HG02623 (cell line): ENCODE measurements around the gene DTL.

Experiments used
- ATAC-seq: cut with Tn5 transposase; IDR thresholded peaks from one replicate; pipeline ENCODE4 v1.9.1; 2021; ENCODE audit warnings: moderate library complexity; ENCODE audit not compliant: unreplicated experiment

The DTL gene

DNA sequence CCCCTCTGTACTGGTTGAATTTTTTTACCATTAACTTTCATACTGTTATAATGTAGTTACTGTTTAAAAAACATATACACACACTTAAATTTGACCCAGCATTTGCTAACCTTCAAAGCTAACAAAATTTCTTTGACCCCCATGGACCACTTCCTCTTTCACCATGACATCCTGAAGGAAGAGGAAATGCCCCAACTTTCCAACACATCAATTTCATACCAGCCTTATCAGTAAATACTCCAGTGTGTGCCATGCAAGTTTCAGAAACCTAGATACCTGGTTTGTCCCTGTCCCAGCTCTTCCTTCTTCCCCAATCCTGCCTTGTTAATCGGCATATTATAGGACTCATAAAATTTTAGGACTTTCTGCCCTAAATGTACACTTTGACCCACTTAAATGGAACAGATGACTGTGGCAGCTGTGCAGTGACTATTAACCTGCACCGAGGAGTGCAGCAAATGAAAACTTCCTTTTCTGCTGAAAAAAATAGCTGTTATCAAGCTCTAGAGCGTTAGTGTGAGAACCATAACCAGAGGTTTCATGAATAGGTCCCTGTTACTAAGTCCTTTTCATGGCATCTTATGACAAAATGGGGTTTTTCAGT, 54.1 kb downstream of the DTL start:
- no peak for ATAC-seq

- no peak for ATAC-seq
Measured at GRCh38 chr1:212091438-212092121, 56.0 kb downstream of the DTL start.

GRCh38 chr1:212097360-212097759, 61.8 kb downstream of the DTL start:
- no peak for ATAC-seq

GRCh38 chr1:212098310-212098709, 62.8 kb downstream of the DTL start:
- no peak for ATAC-seq

- ATAC-seq, result no peak
Measured at GRCh38 chr1:212098771-212099170, 63.2 kb downstream of the DTL start.

- no peak for ATAC-seq
Measured at GRCh38 chr1:212101251-212101650, 65.7 kb downstream of the DTL start.

DNA sequence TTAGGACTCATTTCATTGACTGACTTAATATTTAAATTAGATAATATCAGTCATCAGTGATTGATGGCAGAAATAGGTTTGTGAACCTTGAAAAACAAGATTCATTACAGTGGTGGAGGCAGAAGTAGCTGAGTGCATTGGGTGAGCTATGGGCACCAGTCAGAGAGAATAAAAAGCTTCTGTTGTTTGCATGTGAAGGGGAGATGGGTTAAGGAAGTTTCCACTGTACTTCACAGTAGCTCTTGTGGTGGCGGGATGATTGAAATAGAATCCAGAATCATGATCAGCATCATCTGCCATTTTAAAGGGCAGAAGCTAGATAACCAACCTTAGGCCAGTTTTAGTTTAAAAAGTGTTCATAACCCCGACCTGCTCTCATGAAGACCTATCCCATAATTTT, 66.2 kb downstream of the DTL start:
- no peak for ATAC-seq

DNA sequence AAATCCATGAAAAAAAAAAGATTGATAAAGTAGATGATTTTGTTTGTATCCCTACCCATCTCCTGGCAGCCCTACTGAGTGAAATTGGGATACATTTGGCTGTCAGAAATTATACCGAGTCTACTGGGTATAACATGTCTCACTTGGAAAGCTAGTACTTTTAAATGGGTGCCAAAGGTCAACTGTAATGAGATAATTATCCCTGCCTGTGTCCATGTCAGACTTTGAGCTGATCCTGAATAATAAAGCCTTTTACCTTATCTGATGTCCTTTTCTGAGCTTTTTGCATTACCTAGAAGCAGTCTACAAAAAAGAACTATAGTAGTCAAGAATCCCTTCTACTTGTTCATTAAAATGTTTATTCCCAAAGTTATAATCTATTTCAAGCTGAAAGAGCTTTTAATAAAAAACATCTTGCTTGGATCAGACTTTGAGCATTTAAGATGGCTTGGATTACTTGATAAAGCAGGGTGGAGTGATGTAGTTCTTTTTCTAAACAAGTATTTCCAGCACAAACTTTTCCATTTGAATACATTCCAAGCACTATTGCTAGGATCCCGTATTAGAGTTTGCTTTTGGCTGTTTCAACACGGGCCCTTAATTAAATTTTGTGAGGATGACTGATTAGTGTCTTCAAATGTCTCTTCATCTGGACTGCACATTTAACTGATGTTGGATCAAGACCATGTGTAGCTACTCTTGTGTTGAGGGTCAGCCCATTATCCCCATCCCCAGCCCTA, 69.2 kb downstream of the DTL start:
- ATAC-seq, result no peak

GRCh38 chr1:212106286-212106792, 70.8 kb downstream of the DTL start:
- ATAC-seq, result no peak

- ATAC-seq, result no peak
Measured at GRCh38 chr1:212107481-212107880, 71.9 kb downstream of the DTL start.

- ATAC-seq, result no peak
Measured at GRCh38 chr1:212108187-212108586, 72.6 kb downstream of the DTL start.

- ATAC-seq, result no peak
Measured at GRCh38 chr1:212108981-212109380, 73.4 kb downstream of the DTL start.

GRCh38 chr1:212109728-212110127, 74.2 kb downstream of the DTL start:
- no peak for ATAC-seq

DNA sequence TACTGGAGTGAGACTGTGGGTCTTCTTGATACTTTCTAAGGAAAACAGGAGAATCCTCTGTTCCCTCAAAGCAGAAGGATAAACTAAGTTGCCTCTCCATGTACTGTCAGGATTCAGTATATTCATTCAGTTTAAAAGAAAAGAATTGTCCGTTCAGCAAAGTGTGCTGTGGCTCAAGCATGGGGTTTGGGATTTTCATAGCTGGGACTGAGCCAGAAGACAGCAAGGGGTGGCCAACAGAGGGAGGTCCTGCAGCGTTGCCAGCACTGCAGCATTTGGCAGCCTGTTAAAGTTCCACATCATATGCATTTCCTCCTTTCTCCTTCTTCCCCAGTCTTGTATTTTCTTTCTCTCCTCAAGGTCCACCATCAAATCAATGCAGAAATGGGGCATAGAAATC, 75.1 kb downstream of the DTL start:
- ATAC-seq, result no peak

DNA sequence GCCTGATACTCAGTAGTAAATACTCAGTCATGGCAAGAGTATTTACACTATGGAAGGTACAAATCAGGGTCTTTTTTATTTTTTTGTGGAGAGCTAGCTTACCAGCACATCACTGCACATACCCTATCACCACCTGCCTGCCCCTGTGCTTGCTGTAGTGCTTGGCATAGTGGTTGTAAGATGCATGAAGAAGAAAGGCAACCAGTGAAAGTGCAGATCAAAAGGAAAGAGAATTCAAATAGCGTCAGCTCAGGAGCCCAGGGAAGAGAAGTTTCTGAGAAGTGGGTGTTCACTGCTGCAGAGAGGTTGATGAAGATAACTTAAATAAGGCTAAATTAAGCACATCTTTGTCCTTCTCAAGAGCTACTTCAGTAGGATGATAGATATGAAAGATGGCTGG, 76.0 kb downstream of the DTL start:
- no peak for ATAC-seq

DNA sequence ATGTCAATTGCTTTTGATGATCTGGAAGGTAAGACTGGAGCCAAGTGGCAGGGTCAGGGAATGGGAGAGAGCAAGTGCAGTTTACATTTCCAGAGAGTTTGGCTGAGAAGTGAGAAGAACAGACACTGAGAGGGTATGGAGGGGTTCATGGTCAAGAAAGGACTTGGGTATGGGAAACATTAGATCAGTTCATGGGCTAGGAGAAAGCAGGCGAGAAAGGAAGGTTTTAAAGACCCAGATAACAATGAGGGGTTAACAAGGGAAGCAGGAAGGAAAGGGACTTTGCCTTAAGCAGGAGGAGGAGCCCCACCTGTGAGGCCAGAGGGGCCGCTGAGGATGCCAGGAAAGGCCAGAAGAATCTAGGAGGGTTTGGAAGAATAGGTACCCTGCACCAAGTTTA, 78.2 kb downstream of the DTL start:
- no peak for ATAC-seq

DNA sequence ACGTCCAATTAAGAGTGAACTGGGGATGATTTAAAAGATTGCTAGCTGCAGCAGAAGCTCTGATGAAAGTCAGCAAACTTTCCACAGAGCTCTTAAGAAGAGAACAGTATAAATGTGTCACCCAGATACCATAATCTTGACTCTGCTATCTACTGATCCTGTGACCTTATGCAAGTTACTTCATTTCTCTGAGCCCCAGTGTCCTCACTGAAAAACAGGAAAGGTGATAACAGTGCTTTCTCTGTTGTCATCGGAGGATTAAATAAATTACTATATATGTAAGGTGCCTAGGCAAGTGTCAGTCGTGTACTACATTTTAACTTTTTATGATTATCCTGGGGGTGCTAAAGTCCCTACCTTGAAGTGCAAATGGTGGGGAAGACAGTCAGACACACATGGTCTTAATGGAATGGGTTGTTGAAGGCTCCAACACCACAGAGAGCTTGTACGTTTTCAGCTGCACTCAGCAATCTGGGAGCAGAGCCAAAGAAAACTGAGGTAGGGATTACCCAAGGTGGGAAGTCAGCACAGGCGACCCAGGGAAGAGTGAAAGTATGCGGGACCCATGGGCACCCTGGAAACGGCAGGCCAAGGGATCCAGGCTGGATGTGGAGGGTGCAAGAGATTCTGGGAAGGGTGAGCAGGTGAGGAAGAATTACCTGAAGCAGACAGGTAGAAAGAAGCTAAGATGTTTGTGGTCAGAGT, 82.8 kb downstream of the DTL start:
- no peak for ATAC-seq

DNA sequence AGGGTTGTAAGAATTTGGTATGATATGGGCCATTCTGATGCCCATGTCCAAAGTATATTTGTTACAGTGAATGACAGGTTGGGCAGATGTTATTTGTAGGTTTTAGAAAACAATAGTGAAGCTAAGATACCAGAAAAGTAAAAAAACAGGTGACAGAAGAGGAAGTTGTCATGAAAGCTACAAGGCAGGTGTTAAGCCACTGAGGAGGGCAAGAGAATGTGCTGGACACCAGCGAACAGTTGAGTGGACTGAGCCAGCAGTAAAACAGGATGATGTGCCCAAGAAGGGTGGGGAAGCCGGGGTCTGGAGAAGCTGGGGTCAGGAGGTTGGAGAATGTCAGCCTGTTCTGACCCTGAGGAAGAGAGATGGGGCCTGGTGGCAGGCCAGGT, 83.3 kb downstream of the DTL start:
- ATAC-seq, result no peak

DNA sequence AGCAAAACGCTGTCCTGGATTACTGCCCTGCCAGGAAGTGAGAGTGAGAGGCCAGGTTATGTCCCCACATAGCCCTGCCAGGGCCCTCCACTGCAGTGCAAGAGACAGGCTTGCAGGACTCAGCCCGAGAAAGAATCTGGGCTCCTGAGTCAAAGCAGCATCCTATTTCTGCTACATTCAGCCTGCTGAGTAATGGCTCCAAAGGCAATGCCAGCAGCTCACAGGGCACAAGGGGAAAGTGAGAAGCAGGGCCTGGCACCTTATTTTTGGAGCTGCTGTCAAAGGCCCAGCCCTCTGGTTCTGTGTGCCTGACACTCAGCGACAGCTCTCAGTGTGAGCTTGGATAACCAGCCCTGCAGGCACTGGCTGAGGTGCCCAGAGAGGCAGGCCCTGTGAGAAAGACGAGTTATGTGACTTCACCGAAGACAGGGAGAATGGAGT, 83.9 kb downstream of the DTL start:
- ATAC-seq, result no peak

DNA sequence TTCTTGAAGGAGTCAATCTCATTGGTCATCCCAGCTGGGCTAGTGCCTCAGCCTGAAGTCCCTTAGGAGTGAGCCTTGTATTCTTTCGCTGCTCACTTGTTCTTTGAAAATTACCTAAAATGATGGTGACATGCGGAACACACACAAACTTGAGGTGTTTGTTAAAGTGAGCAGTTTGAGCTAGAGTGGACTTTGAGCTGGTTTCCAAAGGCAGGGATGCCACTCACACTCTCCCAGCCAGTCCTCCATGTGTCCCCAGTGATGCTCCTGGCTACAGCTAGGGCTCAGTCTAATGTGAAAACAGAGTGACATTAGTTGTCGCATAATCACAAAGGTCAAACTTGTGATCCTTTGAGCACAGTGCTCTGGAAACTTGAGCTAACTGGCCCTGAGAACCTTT, 84.3 kb downstream of the DTL start:
- ATAC-seq, result no peak

DNA sequence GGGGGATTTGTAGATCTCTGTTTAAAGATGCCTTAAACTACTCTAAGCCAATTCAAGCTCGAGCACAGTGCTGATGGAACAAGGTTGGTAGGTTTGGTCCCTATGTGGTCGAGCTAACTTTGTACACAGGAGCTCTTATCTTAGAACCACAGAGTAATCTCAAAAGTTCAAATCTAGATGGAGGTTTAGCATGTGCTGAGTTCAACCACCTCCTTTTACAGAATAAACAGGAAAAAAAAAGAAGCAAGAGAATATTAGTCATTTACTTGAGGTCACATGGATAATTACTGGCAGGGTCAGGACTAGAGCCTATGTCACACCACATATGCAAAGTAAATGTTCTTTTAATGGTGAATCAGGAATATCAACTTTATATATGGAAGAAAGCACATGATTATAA, 86.2 kb downstream of the DTL start:
- no peak for ATAC-seq
